GM19468 (cell line): ENCODE results near the gene TIMP2.
"Not testable (repeated sequence)": the region's sequence is repeated elsewhere in the genome, so short reads cannot be mapped to it uniquely, and the experiment has no call there.

Experiments used
- ATAC-seq: cut with Tn5 transposase; IDR thresholded peaks from one replicate; pipeline ENCODE4 v1.9.1; 2021; ENCODE audit warnings: mild to moderate bottlenecking, moderate library complexity, moderate number of reproducible peaks; ENCODE audit not compliant: unreplicated experiment; ENCODE audit errors: extremely low read depth

The TIMP2 gene

DNA sequence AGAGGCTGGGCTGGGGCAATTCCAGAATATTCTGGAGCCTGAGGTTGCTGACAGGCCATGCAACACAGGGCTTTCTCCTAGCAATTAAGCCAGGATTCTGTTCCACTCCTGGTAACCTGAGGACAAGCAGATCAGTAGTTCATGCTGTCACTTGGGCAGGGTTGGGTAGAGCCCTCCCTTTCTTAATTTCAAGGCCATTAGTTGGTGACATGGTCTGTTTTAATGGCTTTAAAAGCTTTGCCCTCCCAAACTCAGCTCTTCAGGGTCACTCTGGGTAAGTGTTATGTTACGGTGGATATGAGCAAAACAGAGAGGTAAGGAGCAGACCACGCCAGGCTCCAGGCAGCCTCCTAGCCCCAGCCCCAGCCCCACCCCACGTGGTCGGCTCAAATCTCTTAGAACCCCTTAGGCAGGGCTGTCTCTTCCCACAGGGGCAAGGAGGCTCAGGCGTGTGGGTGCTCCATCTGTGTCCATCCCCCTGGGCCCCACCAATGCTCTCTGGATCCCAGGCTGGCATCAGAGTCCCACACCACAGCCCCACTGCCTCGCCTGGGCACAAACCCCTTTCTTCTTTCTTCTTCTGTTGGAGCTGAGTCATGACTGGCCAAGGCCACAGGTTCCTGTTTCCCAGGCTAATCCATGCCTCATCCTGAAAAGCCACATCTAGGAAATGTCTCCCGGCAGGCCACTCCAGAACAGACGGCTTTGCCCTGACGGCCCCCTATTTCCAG lies 49.7 kb downstream of the TIMP2 start:
- ATAC-seq, result no peak

DNA sequence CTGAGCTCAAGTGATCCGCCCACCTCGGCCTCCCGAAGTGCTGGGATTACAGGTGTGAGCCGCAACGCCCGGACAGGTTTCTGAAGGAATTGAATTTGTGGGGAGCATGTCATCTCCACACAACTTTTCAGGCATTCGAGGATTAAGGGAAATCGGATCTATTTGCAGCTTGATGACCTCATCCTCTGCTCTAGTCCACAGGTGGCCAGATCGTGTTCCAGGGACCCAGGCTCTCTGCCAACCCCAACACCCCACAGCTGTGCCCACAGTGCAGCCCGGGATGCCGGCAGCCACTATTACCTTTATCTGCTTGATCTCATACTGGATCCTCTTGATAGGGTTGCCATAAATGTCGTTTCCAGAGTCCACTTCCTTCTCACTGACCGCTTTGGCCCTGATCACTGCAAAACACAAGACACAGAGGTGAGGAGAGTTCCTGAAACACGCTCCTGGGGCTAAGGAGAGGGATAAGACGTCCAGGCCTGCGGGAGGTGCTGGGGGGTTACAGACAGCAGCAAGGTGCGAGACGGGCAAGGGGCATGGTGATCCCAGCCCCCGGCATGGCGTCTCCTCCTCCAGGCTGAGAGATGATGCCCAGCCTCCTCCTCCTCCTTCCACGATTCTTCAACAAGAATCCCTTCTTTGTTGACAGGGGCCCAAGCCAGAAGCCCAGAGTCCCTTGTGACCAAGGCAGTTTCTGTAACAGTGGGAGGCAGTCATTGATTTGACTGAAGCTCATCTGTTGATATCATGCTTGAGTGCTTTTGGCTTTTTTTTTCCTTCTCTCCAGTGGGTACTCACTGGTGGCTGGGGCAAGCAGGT lies 51.5 kb downstream of the TIMP2 start:
- ATAC-seq, result no peak

DNA sequence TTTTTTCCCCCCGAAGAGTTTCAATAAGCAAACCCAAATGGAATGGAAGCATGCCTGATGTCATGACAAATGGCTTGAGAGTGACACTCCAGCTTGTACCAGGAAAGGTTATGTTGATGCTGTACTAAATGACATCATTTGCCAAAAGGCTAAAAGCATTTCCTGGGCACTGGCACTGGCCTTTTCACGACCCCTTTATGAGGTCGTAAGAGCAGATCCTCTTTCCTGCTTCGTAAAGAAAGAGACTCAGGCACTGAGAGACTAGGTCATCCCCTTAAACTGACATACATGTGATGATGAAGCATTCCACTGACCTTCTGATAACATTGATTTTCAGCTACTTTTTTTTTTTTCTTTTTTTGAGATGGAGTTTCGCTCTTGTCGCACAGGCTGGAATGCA lies 52.7 kb downstream of the TIMP2 start:
- ATAC-seq, result no peak

DNA sequence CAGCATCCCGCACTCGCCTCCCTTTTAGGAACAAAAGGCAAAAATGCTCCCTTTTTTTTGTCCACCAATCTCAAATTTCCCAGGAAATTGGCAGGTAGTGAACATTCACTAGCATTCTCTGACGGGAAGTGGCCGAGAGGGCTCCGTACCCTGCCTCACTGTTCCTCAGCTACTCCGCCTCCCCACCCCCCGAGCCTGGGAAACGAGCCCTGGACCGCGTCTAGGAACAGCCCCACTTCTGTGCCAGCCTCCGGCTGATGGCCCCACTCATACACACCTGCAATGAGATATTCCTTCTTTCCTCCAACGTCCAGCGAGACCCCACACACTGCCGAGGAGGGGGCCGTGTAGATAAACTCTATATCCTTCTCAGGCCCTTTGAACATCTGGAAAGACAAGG lies 54.6 kb downstream of the TIMP2 start:
- ATAC-seq, result no peak

DNA sequence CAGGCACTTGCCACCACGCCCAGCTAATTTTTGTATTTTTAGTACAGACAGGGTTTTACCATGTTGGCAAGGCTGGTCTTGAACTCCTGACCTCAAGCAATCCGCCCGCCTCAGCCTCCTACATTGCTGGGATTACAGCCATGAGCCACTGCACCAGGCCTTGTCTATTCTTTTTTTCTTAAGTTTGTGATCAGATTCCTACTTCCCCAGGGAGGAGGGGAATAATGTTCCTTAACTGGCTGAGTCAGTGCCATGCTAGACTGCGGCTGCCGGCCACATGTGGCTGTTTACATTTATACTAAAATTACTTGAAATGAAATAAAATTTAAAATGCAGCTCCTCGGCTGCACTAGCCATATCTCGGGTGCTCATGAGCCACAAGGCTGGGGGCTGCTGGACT lies 56.8 kb downstream of the TIMP2 start:
- no peak for ATAC-seq

DNA sequence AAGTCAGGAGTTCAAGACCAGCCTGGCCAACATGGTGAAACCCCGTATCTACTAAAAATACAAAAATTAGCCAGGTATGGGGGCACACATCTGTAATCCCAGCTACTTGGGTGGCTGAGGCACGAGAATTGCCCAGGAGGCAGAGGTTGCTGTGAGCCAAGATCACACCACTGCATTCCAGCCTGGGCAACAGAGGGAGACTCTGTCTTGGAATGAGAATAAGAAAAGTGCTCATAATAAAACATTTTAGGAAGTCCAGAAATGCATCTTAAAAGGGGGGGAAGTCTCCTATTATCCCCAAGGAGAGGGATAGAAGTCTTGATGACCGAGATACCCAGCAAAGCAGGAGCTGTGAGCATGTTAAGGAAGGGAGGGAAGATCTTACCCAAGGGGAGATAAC lies 58.1 kb downstream of the TIMP2 start:
- not testable (repeated sequence) for ATAC-seq

DNA sequence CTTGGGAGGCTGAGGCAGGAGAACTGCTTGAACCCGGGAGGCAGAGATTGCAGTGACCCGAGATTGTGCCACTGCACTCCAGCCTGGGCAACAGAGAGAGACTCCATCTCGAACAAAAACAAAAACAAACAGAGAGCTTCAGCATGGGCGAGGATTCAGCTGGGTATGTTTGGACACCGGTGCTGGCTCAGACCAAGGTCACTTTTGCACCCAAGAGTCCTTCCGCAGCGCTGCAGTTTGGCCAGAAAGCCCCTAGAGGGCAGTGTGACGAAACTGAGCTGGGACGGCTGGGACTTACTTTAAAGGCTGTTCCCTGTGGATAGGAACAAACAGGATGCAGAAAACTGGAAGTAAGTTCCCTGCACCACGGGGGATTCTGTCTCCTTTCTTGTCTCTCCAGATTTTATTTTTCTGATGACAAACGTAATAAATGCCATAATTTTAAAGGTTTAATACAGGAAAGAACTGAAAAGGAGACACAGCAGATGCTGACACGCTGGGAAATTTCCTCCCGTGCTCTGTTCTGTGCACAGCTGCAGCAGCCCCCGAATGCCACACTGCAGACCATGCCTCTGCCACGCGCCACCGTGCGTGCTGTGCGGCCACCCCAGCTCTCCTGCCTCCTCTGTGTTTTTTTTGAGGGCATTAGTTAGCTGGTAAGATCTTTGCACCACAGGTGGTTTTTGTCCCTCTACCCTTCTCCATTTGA lies 59.4 kb downstream of the TIMP2 start:
- no peak for ATAC-seq

DNA sequence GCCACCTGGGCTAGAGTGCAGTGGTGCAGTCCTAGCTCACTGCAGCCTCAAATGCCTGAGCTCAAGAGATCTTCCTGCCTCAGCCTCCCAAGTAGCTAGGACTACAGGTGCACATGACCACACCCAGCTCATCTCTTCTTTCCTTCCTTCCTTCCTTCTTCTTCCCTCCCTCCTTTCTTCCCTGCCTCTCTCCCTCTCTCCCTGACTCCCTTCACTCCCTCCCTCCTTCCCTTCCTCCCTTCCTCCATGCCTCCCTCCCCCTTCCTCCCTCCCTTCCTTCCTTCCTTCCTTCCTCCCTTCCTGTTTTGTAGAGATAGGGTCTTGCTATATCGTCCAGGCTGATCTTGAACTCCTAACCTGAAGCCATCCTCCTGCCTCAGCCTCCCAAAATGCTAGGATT lies 61.1 kb downstream of the TIMP2 start:
- no peak for ATAC-seq

DNA sequence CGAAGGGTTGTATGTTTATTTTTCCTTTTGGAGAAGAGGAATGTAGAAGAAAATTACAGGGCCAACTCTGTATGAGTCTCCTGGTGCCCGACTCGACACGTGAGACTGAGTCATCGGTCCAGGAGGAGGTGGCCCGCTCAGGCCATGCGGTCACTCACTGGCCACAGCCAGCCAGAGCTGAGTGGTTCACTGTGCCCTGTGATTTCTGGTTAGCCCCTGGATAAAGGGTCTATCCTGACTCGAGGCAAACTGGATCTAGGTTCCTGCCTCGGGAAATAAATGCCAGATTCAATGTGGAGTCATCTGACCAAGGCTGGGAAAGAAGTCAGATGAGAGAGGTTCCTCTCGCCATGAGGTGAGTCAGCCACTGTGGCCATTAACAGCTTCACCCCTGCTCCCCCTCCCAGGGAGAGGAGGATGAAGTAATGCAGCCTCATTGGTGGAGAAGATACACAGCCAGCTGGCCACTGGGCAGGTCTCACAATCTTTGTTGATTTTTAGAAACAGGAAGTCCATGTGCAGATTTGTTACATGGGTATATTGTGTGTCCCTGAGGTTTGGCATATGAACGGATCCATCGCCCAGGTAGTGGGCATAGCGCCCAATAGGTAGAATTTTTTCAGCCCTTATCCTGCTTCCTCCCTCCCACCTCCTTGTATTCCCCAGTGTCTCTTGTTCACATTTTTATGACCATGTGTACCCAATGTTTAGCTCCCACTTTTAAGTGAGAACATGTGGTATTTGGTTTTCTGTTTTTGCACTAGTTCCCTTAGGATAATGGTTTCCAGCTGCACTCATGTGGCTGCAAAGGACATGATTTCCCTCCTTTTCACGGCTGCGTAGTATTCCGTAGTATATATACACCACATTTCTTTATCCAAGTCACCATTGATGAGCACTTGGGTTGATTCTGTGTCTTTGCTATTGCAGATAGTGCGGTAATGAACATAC lies 62.8 kb downstream of the TIMP2 start:
- no peak for ATAC-seq

DNA sequence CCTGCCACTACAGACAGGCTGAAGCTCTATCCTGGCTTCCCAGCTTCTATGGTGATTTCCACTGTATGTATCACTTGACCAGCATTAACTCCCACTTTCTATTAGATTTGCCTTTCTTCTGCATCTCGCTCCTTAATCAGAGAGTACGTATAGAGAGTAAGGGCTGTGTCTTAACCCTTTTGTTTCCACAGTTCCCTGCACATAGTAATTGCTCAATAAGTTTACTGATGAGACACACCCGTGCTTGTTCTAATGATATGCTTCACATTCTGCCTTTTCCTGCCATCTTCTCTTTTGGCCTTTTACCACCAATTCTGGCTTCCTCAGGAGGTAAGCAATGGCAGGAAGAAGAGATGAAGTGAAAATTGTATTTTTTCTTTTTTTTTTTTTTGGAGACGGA lies 64.0 kb downstream of the TIMP2 start:
- no peak for ATAC-seq

DNA sequence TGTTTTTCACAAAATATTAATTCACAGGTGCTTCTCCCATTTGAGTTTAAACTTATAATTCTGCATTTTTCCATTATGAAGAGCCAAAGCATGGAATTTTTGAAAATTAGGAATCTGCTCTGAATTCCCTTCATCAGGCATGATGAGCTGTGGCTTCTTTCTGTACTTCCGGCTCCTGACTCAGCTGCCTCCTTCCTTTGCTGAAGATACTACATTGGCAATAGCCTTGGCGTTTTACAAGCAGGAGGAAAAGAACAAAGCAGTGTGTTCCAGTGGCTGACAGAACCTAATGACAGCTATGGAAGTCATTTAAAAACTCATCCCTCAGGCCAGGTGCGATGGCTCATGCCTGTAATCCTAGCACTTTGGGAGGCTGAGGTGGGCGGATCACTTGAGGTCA lies 66.1 kb downstream of the TIMP2 start:
- ATAC-seq, result no peak

DNA sequence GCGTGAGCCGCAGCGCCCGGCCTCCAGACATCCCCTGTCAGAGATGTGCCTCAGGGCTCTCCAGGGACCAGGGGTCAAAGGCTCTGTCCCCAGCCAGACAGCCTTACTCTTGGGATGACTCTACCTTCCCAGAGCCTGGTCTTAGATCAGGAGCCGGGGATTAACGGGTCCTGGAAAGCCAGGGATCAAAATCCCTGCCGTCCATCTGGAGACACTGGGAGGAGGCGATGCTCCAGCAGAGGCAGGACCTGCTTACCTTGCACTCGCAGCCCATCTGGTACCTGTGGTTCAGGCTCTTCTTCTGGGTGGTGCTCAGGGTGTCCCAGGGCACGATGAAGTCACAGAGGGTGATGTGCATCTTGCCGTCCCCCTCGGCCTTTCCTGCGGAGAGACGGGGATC lies 67.9 kb downstream of the TIMP2 start:
- no peak for ATAC-seq

DNA sequence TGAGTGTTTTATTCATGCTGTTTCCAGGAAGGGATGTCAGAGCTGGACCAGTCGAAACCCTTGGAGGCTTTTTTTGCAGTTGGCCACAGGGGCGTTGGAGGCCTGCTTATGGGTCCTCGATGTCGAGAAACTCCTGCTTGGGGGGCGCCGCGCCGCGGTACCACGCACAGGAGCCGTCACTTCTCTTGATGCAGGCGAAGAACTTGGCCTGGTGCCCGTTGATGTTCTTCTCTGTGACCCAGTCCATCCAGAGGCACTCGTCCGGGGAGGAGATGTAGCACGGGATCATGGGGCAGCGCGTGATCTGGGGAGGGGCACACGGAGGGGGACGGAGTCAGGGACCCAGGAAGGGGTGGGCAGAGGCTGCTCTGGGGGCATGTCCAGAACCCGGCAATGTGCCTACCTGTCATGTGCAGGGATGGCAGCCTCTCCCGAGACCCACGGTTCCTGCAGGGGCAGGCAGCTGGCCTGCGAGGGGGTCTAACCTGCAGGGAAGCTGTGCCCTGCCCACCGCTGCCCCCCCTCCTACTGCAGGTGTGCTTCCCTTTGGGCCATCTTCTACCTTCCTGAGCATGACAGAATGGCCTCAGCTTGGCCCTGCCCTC lies 69.5 kb downstream of the TIMP2 start:
- ATAC-seq, result no peak

DNA sequence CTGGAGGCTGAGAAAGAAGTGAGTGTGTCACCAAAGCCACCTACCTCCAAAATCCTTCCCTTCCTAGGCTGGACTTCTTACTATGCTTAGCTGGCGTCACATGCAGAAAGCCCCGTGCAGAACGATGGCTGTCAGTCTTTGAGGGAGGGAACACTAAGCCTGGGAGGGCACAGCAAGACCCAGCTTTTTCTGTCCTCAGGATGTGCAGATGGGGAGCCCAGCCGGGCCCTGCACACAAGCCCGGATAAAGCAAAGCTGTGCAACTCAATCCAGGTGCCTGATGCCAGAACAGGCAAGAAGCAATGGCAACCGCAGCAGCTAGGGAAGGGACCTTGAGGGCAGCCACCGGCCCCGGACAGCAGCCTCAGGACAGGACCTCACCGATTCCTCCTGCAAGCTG lies 70.7 kb downstream of the TIMP2 start:
- ATAC-seq, result no peak

DNA sequence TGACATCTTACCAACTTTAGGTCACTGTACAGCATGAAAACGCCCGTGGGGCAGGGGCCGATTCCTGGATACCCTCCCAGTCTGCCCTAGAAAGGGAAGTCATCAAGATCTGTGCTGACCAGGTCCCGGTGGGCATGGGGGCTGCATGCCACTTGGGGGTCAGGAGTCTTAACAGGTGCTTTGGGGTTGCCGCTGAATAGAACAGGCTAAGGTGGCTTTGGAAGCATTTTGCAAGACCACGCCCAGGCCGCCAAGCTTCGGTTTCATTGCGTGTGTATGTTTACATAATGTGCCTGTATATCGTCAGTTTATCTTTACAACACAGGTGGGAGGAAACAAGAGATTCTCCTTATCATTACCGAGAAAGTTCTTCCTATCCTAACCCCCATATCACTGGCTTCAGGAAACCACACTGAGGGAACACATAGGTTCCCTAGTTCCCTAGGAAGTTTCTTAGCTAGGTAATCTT lies 71.2 kb downstream of the TIMP2 start:
- no peak for ATAC-seq

DNA sequence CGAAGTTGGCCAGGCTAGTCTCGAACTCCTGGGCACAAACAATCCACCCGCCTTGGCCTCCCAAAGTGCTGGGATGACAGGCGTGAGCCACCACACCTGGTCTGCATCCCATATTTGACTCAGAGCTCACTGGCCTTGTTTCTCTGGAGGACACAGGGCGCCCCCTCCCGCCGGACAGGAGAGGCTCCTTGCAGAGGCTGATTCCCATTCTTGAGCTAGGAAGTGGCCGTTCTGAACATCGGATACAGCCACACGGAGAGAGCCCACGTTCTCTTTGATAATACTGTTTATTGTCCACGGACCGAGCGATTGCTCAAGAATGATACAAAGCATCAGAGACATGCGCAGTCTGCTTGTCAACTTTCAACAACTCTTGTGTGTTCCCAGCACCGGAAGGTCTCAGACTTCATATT lies 72.5 kb downstream of the TIMP2 start:
- ATAC-seq, result no peak

DNA sequence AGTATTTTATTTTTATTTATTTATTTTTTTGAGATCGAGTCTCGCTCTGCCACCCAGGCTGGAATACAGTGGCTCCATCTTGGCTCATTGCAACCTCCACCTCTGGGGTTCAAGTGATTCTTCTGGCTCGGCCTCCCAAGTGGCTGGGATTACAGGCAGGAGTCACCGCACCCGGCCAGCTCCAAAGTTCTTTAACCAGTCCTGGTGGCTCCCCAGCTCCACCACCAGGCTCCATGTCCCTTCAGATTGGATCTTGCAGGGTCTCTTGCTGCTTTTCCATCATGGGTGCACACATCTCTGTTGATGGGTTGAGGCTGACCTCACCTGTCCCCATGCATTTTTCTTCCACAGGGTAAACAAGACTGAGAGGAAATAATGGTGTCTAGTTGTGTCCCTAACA lies 76.2 kb downstream of the TIMP2 start:
- ATAC-seq, result no peak

DNA sequence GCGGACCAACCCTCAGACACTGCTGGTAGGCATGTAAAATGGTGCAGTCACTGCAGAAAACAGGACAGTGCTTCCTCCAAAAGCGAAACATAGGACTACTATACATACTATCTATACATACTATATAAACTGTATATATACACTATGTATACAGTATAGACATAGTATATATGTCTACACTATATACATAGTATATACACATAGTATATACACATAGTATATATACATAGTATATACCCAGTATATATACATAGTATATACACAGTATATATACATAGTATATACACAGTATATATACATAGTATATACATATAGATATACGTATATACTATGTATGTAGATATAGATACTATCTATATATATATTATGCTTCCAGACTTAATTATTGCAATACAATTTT lies 78.1 kb downstream of the TIMP2 start:
- no peak for ATAC-seq

DNA sequence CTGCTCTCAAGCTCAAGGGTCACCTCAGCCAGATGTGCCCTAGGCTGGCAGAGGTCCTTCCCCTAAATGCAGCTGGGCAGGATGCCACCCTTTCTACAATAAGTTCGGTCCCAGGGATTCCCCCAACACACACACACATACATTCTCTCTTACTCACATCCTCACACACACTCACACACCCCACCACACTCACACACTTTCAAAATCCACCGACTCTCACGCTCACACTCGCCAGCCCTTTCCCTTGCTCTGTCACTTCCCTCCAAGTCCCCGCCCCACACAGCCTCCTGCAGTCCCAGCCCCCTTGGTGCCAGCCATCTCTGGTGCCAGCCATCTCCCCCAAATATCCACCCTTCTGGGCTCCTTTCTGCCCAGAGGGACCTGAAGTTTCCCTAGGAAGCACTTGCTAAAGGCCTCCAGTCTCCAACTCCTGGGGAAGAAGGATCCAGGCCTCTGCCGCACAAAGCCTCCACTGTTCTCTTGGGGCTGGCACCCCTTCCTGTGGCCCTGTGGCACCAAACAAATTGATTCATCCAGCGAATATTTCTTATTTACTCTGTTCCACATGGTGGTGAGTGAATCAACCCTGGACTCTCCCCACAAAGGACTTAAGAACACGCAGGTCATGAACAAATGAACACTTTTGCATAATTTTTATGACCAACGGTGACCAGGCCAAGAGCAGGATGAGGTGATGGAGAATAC lies 80.7 kb downstream of the TIMP2 start:
- no peak for ATAC-seq
